Keratinocyte (primary cell): ENCODE results near the gene CD96. TPM values are rescaled to one million over a fixed set of nuclear protein-coding genes. Genes with fewer than 3 reads are reported as not detected.

ENCODE experiments used
- DNase-seq: peaks from one replicate; pipeline ENCODE4 v3.0.0-alpha.2; 2011; ENCODE audit warnings: low read depth, missing footprints, low spot score
- FAIRE-seq: peaks from 2 replicates; lab custom pipeline; 2011; peaks lifted over from hg19 to GRCh38; lab: Jason Lieb, UNC
- H2AFZ ChIP-seq: 2 replicates; pipeline ENCODE4 v1.6.0; 2012; ENCODE audit warnings: low read length, control low read depth, inconsistent platforms; ENCODE audit not compliant: control insufficient read depth
- H3K27ac ChIP-seq: 2 replicates; pipeline ENCODE4 v1.5.1; 2011; ENCODE audit warnings: low read length; ENCODE audit not compliant: control insufficient read depth, insufficient read depth
- H3K27me3 ChIP-seq: 3 replicates; pipeline ENCODE4 v1.6.0; 2011; ENCODE audit warnings: low read length; ENCODE audit not compliant: control insufficient read depth, insufficient read depth; ENCODE audit errors: extremely low read depth
- H3K36me3 ChIP-seq, 2 experiments: 2 replicates in 1 of 2; 3 replicates in 1 of 2; pipeline ENCODE4 v1.5.1; 2011; ENCODE audit warnings: low read length in 2 of 2, mild to moderate bottlenecking in 1 of 2; ENCODE audit not compliant: control insufficient read depth in 2 of 2, insufficient read depth in 2 of 2; ENCODE audit errors: extremely low read depth in 1 of 2
- H3K4me1 ChIP-seq: 3 replicates; pipeline ENCODE4 v1.5.1; 2011; ENCODE audit warnings: low read length; ENCODE audit not compliant: control insufficient read depth, insufficient read depth; ENCODE audit errors: extremely low read depth
- H3K4me2 ChIP-seq: 3 replicates; pipeline ENCODE4 v1.6.0; 2011; ENCODE audit warnings: low read depth, low read length; ENCODE audit not compliant: control insufficient read depth, insufficient read depth; ENCODE audit errors: extremely low read depth
- H3K4me3 ChIP-seq, 3 experiments: fragments of 200-600 bp in 1 of 3; sonication (generic) in 1 of 3; 2 replicates in 2 of 3; 3 replicates in 1 of 3; pipeline ENCODE4 v1.5.1; 2011 to 2016; ENCODE audit warnings: low read length in 3 of 3, mild to moderate bottlenecking in 3 of 3, control low read depth in 2 of 3, inconsistent platforms in 1 of 3, low read depth in 1 of 3, mixed read lengths in 1 of 3, mixed run types in 1 of 3, moderate library complexity in 1 of 3; ENCODE audit not compliant: control insufficient read depth in 2 of 3, insufficient read depth in 2 of 3; ENCODE audit errors: extremely low read depth in 1 of 3
- H3K79me2 ChIP-seq: 2 replicates; pipeline ENCODE4 v1.6.0; 2012; ENCODE audit warnings: low read length; ENCODE audit not compliant: control insufficient read depth, insufficient read depth
- H3K9ac ChIP-seq: 3 replicates; pipeline ENCODE4 v1.6.0; 2011; ENCODE audit warnings: low read length; ENCODE audit not compliant: control insufficient read depth, insufficient read depth; ENCODE audit errors: extremely low read depth
- H3K9me1 ChIP-seq: 3 replicates; pipeline ENCODE4 v1.6.0; 2011; ENCODE audit warnings: low read length; ENCODE audit not compliant: control insufficient read depth, insufficient read depth; ENCODE audit errors: extremely low read depth
- H3K9me3 ChIP-seq: 2 replicates; pipeline ENCODE4 v1.5.1; 2012; ENCODE audit warnings: low read depth, low read length; ENCODE audit not compliant: control insufficient read depth
- H4K20me1 ChIP-seq: 3 replicates; pipeline ENCODE4 v1.6.0; 2011; ENCODE audit warnings: low read length; ENCODE audit not compliant: control insufficient read depth, insufficient read depth; ENCODE audit errors: extremely low read depth
- EZH2 ChIP-seq: IDR thresholded peaks from one replicate; pipeline ENCODE4 v1.6.1; 2012; ENCODE audit warnings: inconsistent platforms, mild to moderate bottlenecking, low read length, moderate library complexity
- dilution Hi-C: fragments of 300-500 bp; cut with MboI; formaldehyde crosslinking; loops from one replicate; pipeline ENCODE4 v1.7.0; 2020; ENCODE audit warnings: low sequenced_read_pairs; ENCODE audit not compliant: extremely low pct_ligation_motif_present
- polyA minus RNA-seq, 3 experiments: library from RNA; depleted of rRNA, polyadenylated mRNA; stranded (reverse); fragments of >200 nt; gene quantifications; 1 replicate in 1 of 3; 2 replicates in 1 of 3; 3 replicates in 1 of 3; pipeline ENCODE4 v1.2.3, GENCODE V29; 2011
- polyA plus RNA-seq, 5 experiments: library from polyadenylated mRNA; depleted of rRNA in 3 of 5; stranded (reverse) in 3 of 5; stranded (forward) in 1 of 5; unstranded in 1 of 5; fragments of >200 nt; gene quantifications; 1 replicate in 1 of 5; 2 replicates in 3 of 5; 3 replicates in 1 of 5; pipeline versions ENCODE4 v1.2.1 to v1.2.3, GENCODE V29; 2011 to 2012; ENCODE audit warnings: missing spikeins in 2 of 5, low read depth in 1 of 5, low replicate concordance in 1 of 5
- TF ChIP-seq, protein P1 (sequence below), 3 experiments: IDR thresholded peaks in 1 of 3; conservative IDR thresholded peaks in 1 of 3; optimal IDR thresholded peaks in 1 of 3; 2 replicates in 2 of 3; 3 replicates in 1 of 3; pipeline versions ENCODE3 to v1.5.1; 2011; ENCODE audit warnings: low read length in 3 of 3, mild to moderate bottlenecking in 3 of 3, moderate library complexity in 2 of 3, control low read depth in 1 of 3, inconsistent platforms in 1 of 3; ENCODE audit not compliant: insufficient read depth in 2 of 3; ENCODE audit errors: extremely low read depth in 1 of 3

Gene CD96, protein sequence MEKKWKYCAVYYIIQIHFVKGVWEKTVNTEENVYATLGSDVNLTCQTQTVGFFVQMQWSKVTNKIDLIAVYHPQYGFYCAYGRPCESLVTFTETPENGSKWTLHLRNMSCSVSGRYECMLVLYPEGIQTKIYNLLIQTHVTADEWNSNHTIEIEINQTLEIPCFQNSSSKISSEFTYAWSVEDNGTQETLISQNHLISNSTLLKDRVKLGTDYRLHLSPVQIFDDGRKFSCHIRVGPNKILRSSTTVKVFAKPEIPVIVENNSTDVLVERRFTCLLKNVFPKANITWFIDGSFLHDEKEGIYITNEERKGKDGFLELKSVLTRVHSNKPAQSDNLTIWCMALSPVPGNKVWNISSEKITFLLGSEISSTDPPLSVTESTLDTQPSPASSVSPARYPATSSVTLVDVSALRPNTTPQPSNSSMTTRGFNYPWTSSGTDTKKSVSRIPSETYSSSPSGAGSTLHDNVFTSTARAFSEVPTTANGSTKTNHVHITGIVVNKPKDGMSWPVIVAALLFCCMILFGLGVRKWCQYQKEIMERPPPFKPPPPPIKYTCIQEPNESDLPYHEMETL
- polyA plus RNA-seq (0.08 to 0.14 TPM (median 0.13 TPM) in 3 replicates), polyA minus RNA-seq (0.10 TPM in 1 of 3 replicates, not detected in the others)
- not detected for polyA plus RNA-seq (2011; ENCODE audit: low read depth)
- 0.06 and 0.21 TPM in 2 replicates for polyA plus RNA-seq (2011; cell fraction: cytosol; rRNA removed)
- 0.03 and 0.14 TPM in 2 replicates for polyA plus RNA-seq (2011; cell fraction: nucleus; rRNA removed)
- 0.07 and 0.18 TPM in 2 replicates for polyA plus RNA-seq (2012; ENCODE audit: low replicate concordance)
- polyA minus RNA-seq (2011; cell fraction: cytosol; rRNA and poly(A)+ RNA removed) = not detected
- not detected in 2 replicates for polyA minus RNA-seq (2011; cell fraction: nucleus; rRNA and poly(A)+ RNA removed)

DNA sequence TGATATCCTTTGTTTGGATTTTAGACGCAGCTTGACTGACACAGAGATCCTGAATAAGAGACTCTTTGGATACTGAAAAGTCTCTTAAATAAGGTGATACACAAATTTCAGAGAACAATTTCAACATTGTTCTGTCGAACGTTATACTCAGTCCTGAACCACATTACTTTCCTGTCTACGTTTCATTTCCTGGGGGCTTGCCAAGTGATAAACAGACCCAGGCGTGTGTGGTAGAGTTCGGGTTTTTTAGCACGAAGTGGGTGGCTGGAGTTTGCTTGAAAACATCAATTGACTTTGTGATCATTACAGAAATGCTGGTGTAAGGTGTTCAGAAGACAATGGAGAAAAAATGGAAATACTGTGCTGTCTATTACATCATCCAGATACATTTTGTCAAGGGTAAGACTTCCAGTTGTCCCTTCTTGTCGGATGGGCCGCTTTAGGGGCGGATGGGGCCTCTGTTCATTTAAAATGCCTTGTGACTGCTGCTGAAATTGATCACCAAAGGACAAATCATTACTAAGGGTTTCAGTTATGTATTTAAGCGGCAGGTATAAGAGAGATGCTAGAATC lies at the start of gene CD96:
CD96 (plus strand) TSS at position 287 of the 573 bp plus-strand sequence; CDS start at position 339, 52 bp downstream.
- H3K9ac ChIP-seq = no peak within 1 kb of the TSS
- H3K27me3 ChIP-seq = no peaks in the 10 kb centered on the region
- dilution Hi-C loops = no loop called here
- H3K9me1 ChIP-seq = no peaks in the 10 kb centered on the region
- no peak within 1 kb of the TSS for H3K4me2 ChIP-seq
- no peaks in the 10 kb centered on the region for H3K79me2 ChIP-seq
- H3K27ac ChIP-seq = no peak within 1 kb of the TSS
- no peaks in the 10 kb centered on the region for H3K9me3 ChIP-seq
- peaks cover 13% of the 10 kb centered on the region for H3K4me1 ChIP-seq
- H2AFZ ChIP-seq = no peak within 1 kb of the TSS
- TF ChIP-seq EZH2 = no peak
- TF ChIP-seq, protein P1, sequence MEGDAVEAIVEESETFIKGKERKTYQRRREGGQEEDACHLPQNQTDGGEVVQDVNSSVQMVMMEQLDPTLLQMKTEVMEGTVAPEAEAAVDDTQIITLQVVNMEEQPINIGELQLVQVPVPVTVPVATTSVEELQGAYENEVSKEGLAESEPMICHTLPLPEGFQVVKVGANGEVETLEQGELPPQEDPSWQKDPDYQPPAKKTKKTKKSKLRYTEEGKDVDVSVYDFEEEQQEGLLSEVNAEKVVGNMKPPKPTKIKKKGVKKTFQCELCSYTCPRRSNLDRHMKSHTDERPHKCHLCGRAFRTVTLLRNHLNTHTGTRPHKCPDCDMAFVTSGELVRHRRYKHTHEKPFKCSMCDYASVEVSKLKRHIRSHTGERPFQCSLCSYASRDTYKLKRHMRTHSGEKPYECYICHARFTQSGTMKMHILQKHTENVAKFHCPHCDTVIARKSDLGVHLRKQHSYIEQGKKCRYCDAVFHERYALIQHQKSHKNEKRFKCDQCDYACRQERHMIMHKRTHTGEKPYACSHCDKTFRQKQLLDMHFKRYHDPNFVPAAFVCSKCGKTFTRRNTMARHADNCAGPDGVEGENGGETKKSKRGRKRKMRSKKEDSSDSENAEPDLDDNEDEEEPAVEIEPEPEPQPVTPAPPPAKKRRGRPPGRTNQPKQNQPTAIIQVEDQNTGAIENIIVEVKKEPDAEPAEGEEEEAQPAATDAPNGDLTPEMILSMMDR (optimal IDR thresholded peaks at IDR 0.05 in 1 of 3, IDR thresholded peaks at IDR 0.05 in 1 of 3, conservative IDR thresholded peaks at IDR 0.05 in 1 of 3; ENCODE audit: extremely low read depth in 1 of 3, insufficient read depth in 2 of 3, low read length in 3 of 3) = no peak
- H3K36me3 ChIP-seq = no peaks in the 10 kb centered on the region
- H3K4me3 ChIP-seq = no peak within 1 kb of the TSS
- DNase-seq (no peak), FAIRE-seq (no peak)
- no peaks in the 10 kb centered on the region for H4K20me1 ChIP-seq

DNA sequence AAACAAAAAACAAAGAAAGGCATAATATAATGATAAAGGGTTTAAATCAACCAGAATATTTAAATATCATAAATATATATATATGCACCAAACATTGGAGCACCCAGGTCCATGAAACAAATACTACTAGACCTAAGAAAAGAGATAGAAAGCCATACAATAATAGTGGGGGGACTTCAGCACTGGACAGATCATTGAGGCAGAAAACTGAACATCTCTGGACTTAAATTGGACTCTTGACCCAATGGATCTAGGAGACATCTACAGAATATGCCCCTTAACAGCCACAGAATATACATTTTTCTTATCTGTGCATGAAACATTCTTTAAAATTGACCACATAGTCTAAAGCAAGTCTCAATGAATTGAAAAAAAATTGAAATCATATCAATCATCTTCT lies 48.7 kb upstream of the CD96 start:
- Histone ChIP-seq H3K4me3 (no peak overlapping the region), H3K36me3 (no peaks in the 10 kb centered on the region), H3K27me3 (no peaks in the 10 kb centered on the region), H3K9ac (no peak overlapping the region), H3K27ac (no peak overlapping the region), H3K79me2 (no peaks in the 10 kb centered on the region), H3K4me1 (no peaks in the 10 kb centered on the region), H3K9me3 (no peaks in the 10 kb centered on the region), H3K9me1 (no peaks in the 10 kb centered on the region), H3K4me2 (no peak overlapping the region), H2AFZ (no peak overlapping the region), H4K20me1 (no peaks in the 10 kb centered on the region)
- dilution Hi-C loops = no loop called here
- TF ChIP-seq, protein P1 (optimal IDR thresholded peaks at IDR 0.05 in 1 of 3, IDR thresholded peaks at IDR 0.05 in 1 of 3, conservative IDR thresholded peaks at IDR 0.05 in 1 of 3; ENCODE audit: extremely low read depth in 1 of 3, insufficient read depth in 2 of 3, low read length in 3 of 3) = no peak
- TF ChIP-seq EZH2 = no peak
- DNase-seq (no peak), FAIRE-seq (no peak)
